NT2/D1 (cell line): ENCODE results near the gene PRMT7.

Experiments used
- SUZ12 ChIP-seq: IDR thresholded peaks from 2 replicates; pipeline ENCODE4 v1.6.1; 2011; ENCODE audit not compliant: insufficient read length, insufficient read depth; ENCODE audit errors: extremely low read depth
- YY1 ChIP-seq: IDR thresholded peaks from 2 replicates; pipeline ENCODE4 v1.6.1; 2011; ENCODE audit not compliant: insufficient read length, insufficient read depth
- ZNF274 ChIP-seq: IDR thresholded peaks from 2 replicates; pipeline ENCODE4 v1.6.1; 2011; ENCODE audit warnings: mild to moderate bottlenecking, low read depth, low read length

GRCh38 chr16:68283346-68283745 lies 27.5 kb upstream of the PRMT7 start:
- no peak for TF ChIP-seq YY1
- TF ChIP-seq ZNF274 = no peak
- no peak for TF ChIP-seq SUZ12
